ENCODE measurements around the gene C16orf96.

The C16orf96 gene

DNA sequence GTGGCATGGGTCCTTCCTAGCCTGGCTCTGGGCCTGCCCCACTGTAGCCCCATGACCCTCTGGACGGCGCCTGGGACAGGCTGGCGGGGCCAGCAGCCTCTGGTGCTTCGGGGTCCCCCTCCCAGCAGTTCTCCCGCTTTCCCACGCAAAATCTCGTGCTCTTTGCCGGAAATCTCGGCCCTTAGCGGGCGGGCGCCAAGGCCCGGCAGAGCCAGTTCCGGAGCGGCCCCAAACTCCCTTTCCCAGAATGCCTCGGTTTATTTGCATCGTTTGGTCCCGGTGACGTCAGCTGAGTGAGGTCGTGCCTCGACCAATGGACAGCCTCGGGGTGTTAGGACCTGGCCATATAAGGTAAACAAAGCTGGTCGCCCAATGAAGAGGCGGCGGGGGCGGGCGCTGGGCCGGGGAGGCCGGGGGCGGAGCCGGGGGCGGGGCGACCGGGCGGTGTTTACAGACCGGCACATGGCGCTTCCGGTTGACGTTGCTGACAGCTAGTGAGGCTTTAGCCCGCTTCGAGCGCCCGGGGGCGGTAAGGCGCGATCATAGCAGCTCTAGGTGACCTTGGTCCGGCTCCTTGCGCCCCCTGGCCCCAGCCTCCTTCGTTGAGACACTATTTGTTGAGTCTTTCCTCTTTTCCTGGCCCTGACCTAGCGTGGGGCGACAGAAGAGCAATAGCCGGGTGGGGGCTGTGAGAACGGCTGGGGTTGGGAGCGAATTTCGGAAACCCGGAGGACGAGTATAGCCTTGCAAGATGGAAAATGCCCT lies 60.1 kb downstream of the C16orf96 start:
- peak; percentile 99 for DNase-seq (ENCODE audit: low read depth)

DNA sequence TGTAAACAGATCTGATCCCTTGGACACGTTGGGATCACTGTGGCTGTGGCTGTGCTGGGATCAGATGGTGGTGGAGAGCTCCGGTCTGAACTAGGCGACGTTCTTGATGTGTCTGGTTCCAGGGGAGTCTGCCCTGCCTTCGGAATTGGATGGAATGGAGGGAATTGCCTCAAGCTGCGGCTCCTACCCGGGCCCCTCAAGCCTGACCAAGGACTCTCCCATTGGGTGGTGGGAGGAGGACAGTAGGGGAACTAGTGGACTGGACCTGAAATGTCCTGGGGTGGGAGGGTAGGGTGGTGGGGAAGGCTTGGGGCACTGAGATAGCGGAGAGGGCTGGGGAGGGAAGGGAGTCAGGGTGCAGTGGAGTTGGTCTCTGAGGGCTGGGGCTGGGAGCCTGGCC lies 61.7 kb downstream of the C16orf96 start:
- no peak for DNase-seq (ENCODE audit: low read depth)

- no peak for DNase-seq (ENCODE audit: low read depth)
Observed at GRCh38 chr16:4618645-4619418, 62.7 kb downstream of the C16orf96 start.

GRCh38 chr16:4623593-4623992 lies 67.5 kb downstream of the C16orf96 start:
- DNase-seq (ENCODE audit: low read depth), result no peak

- peak; percentile 86 for DNase-seq (ENCODE audit: low read depth)
Observed at GRCh38 chr16:4624015-4624826, 68.1 kb downstream of the C16orf96 start, which contains the start of gene MGRN1. Gene MGRN1, plus strand, starts transcription at chr16:4624826. Its CDS starts 135 bp downstream, at chr16:4624961.

DNA sequence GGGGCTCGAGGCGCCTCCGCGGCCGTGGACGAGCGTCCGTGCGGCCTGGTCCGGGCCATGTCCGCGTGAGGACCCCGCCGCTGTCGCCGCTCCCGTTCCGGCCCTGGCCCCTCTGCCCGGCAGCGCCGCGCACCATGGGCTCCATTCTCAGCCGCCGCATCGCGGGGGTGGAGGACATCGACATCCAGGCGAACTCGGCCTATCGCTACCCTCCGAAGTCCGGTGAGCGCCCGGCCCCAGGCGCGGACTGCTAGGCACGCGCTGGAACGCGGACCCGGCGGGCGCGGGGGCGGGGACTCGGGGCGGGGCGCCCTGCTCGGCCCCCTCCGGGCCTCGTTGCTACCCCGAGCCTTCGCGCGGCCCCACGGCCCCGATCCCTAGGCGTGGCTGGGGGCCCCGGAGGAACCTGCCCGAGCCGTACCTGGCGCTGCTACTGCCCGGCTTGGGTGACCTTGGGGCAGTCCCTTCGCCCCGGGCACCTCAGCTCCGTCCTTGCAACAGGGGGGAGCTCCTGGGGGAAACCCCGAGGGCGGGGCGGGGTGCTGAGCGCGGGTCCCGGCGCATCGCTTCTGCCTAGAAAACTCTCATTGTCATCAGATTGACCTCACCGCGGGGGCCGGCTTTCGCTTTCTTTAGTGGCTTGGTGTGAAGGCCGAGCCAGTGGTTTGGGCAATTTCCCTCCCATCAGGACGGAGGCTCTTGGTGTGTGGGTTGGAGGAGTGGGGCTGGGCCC lies 68.9 kb downstream of the C16orf96 start:
- DNase-seq (ENCODE audit: low read depth), result peak; percentile 56

DNA sequence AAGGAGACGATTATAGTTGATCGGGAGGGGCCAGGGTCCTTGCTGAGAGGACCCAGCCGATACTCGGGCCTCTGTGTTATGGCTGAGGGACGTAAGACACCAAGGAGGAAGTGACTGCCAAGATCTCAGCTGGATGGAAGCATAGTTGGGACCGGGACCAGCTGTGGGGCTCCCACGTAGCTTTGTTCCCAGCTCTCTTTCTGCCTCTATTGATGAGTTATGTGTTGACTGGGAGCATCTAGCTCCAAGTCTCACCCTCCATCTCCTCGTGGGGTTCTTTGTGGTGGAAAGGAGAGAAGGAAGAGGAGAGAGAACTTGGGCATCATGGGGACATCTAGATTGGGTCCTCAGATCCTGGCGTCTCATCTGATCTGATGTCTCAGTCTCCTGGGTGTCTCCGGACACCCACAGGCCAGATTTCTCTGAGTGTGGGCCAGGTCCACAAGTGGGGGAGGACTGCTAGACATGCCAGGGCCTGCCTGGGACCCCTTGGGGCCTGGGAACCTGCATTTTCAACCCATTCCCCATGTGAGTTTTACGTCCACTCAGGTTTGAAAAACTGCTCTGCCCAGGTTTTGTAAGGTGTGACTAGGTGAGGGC lies 69.5 kb downstream of the C16orf96 start:
- no peak for DNase-seq (ENCODE audit: low read depth)

- DNase-seq (ENCODE audit: low read depth), result no peak
Observed at GRCh38 chr16:4626396-4626795, 70.3 kb downstream of the C16orf96 start.

DNA sequence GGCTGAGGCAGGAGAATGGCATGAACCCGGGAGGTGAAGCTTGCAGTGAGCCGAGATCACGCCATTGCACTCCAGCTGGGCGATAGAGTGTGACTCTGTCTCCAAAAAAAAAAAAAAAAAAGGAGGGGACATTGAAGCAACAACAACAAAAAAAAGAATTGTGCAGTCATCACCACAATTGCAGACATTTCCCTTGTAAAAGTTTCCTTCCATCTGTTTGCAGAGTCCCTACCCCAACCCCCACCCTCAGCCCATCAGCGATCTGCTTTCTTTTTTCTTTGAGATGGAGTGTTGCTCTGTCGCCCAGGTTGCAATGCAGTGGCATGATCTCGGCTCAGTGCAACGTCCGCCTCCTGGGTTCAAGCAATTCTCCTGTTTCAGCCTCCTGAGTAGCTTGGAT lies 72.1 kb downstream of the C16orf96 start:
- no peak for DNase-seq (ENCODE audit: low read depth)

- DNase-seq (ENCODE audit: low read depth), result no peak
Observed at GRCh38 chr16:4631444-4631843, 75.3 kb downstream of the C16orf96 start.

- no peak for DNase-seq (ENCODE audit: low read depth)
Observed at GRCh38 chr16:4633910-4634635, 77.9 kb downstream of the C16orf96 start.

DNA sequence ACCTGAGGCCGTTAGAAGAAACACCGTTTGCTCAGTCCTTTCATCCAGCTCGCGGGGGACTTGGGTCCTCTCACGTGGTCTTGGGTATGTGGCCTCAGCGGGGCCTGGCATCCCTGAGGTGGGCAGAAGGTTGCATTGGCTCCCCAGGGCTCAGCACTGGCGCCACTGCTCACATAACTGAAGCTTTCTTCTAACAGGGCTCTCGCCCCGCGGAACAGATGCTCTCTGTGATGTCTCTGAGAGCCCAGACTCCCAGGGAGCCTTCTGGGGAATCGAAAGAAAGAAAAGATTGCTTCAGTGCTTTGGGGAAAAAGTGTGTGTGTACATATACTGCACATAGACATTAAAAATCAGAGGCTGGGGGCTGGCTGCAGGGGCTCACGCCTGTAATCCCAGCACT lies 78.6 kb downstream of the C16orf96 start:
- DNase-seq (ENCODE audit: low read depth), result no peak

- no peak for DNase-seq (ENCODE audit: low read depth)
Observed at GRCh38 chr16:4636196-4636595, 80.1 kb downstream of the C16orf96 start.

DNA sequence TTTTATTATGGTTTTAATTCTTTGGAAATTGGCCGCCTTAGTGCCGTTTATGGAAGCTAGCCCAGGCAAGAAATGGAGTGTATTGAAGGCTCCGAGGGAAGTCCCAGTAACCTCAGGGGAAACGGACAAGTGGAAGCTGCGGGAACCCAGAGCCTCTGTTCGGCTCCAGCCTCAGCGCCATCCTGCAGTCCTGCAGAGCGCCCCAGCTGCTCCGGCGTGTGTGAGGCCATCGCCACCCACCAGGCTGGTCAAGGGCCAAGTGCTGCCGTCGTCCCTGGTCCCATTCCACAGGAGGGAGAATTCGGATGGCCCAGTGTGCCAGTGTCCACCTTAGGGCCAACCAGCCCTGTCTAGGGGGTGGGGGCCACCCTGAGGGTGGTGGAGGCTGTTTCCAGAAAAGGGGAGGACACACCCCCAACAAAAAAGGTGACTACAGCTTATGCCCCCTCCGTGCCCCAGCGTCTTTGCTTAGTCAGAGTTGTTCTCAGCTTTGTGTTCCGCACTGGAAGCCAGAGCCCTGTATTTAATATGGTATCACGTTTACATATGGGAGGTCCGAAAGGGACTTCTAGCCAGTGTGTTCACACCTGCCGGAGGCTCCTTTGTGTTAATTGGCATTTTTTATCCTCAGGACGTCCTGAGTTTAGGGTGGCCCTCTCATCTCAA lies 81.5 kb downstream of the C16orf96 start:
- no peak for DNase-seq (ENCODE audit: low read depth)

DNA sequence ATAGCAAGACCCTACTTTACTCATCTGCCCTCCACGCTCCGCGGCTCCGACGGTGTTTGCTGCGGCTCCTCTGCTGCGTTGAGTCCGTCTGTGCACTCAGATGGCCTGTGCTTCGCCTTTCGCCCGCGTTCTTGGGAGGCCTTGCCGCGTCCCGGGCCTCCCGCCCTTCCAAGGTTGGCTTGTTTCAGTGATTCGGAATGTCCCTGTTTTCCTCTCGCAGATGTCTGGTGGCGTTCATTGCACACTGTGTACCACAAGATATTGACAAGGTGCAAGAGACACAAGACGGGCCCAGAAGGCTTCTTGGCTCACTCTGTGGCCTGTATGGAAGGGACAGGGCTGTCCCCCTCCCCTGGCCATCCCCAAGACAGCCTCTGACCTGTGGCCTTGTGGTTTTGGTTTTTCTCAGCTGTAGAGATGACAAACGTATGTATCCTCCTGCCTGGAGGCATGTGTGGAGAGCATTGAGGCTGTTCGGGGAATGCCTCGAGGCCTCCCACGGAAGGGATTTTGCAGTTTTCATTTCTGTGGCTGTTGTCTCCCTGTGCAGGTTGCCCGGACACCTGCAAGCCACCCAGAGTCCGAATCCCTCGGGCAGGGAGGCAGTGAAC lies 83.9 kb downstream of the C16orf96 start:
- no peak for DNase-seq (ENCODE audit: low read depth)

GRCh38 chr16:4640572-4641305 lies 84.6 kb downstream of the C16orf96 start:
- no peak for DNase-seq (ENCODE audit: low read depth)

DNA sequence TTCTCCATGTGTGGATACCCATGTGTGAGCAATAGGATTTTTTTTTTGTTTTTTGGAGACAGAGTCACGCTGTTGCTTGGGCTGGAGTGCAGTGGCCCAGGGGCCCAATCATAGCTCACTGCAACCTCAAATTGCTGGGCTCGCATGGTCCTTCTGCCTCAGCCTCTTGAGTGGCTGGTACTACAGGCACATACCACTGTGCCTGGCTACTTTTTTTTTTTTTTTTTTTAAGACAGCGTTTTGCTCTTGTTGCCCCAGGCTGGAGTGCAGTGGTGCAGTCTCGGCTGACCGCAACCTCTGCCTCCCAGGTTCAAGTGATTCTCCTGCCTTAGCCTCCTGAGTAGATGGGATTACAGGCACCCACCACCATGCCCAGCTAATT lies 85.2 kb downstream of the C16orf96 start:
- no peak for DNase-seq (ENCODE audit: low read depth)

DNA sequence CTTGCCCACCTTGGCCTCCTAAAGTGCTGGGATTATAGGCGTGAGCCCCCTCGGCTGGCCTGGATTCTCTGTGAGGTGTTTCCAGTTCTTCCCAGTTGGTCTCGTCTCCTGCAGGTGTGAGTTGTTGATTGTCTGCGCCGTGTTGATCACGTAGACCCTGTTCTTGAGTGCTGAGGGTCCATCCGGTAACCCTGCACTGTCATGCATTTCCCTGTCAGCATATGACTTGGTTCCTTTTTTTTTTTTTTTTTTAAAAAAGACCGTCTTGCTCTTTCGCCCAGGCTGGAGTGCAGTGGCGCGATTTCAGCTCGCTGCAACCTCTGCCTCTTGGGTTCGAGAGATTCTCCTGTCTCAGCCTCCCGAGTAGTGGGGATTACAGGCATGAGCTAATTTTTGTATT lies 85.8 kb downstream of the C16orf96 start:
- DNase-seq (ENCODE audit: low read depth), result no peak
